GM20431 (cell line): ENCODE measurements around the gene MYOF.

Experiments
- in situ Hi-C: fragments of 300-500 bp; cut with MseI, MboI; formaldehyde crosslinking; loops from one replicate; pipeline ENCODE4 v1.15.0; 2020; ENCODE audit warnings: low sequenced_read_pairs; ENCODE audit not compliant: unreplicated experiment

The MYOF gene

DNA sequence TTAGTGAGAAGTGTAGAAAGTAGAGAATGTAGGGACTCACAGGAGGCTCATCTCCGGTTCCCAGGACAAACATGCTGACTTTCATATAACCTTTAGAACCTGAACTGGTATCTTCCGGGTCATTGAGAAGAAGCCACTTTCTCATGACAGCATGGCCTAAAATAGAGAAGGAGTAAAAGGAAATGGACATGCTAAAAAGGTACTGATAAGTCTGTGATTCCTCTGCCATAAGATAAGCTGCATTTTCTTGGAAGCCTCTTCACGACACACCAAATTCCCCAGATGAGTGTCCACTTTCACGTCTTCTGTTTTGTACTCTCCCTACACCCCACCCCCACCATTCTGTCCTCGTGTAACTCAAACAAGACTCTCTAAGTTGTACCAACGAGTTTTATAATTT is 79.9 kb downstream of the MYOF start:
- in situ Hi-C loops, result no loop called here

DNA sequence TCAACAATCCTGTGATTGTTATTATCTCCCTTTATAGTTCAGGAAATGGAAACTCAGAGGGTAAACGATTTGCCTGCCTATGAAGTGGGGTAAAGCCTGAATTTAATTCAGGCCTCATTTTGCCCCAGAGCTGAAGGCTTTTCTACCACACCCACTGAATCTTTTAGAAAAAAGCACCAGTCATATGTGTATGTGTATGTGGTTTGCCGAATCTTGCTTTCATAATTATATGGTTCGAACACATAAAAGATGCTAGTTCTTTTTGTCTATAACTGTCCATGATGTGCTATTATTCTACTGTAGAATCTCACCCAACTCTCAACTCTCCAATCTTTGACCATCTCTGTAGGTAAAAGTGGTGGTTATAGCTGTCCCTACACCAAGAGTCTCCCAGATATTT is 83.6 kb downstream of the MYOF start:
- in situ Hi-C loops, result no loop called here

DNA sequence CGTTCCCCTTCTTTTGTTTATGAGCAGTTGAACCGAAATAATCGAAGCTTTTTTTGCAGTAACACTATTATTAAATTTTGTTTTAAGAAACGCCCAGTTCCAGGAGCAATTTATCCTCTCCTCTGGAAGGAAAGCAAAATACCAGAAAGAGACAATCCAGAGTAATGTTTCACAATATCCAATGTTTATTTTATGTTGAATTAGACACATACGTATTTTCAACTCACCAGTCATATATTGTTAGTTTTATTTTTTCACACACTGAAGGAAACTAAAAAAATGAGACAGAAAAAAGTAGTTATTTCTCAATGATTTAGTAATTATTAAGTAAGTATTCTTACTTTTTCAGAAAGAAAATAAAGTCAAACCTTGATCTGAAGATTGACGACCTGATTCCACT is 85.1 kb downstream of the MYOF start:
- in situ Hi-C loops, result no loop called here

DNA sequence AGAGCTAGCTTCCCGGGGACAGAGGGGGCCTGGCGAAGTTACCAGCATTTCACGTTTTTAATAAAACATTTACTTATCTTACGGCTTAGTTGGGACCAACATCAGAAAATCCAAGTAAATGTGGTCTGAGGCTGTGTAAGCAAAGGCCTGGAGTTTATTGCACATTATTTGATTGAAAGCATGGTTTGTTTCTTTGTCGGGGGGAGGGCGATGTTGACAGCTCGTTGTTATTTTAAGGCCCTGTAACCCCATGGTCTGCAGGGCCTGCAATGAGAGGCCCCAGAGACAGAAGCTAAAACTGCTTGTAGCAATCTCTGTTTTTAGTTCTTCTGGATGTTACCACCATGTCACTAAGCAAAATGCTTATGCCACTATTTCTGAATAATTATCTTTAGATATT is 88.9 kb downstream of the MYOF start:
- in situ Hi-C loops, result no loop called here

DNA sequence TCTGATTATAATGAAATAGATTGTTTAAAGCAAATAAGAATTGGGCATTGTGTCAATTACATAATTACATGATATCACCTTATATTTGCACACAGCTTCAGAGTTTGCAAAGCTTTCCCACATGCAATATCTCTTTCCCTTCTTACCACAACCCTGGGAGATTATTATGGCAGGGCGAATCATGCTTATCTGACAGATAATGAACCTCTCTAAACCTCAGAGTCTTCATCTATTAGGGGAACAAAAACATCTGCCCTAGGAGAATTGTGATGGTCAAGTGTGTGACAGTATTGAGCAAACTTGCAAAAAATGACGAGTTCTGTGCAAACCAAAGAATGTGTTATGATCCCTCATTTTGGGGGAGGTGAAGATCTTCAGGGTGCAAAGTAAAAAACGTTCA is 90.0 kb downstream of the MYOF start:
- in situ Hi-C loops, result no loop called here

DNA sequence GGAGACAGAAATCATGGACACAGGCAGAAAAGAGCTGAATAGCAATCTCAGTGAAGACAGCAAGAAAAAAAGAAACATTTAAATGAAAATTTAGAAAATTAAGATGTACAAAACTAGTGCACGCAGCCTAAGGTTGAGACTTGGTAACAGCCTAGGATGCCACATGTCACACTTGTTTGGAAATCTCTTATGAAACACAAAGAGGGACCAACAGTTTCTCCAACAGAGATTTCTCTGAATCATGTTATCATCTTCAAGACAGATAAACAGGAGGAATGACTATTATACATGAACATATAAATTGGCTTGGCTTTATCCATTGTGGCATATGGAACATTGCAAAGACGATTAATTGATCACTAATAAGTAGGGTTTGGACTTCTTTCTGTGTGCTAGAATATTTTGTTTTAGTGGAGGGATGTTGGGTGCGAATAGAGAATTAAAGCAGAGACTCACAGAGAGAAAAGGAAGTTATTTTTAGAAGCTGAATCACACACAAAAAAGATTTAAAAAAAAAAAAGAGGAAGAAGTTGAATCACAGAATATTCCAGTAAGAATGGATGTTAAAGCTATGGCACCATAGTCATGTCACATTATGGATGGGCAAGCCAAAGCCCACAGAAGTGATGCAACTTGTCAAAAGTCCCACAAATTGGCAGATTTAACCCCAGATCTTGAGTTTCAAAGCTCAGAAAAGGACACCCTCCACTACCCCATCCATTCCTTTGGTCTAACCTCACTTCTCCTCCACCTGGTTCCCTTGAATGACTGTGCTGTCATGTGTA is 91.6 kb downstream of the MYOF start:
- in situ Hi-C loops, result no loop called here

DNA sequence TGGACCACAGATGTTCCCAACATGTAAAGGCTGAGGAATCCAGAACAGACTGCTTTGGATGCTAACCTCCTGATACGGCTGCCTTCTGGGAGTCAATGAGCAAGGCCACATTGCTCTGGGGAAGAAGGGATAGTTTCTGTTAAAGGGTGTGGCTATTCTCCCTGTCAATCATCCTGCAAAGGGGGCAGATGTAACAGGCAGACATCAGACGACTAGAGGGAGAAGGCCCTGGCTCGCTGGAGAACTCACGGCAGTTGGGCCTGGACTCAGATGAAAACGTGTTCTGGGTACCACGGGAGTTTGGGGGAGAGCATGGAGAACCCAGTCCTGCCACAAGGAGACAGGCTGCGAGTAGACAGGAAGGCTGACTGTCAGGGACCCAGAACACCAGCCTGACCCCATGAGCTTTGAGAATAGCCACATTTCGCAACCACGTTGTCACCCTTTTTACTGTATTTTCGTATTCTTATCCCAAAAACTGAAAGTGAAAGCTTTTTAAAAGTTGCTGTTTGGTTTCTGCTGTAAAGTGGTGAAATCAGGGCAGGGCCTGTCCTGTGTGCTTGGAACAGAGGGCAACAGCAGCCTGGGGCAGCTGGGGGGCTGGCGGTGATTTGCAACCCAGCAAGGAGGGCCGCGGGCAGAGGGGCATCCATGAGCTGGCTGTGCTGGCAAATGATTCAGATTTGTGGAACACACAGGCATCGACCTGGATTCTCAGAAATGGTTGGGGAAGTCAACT is 95.3 kb downstream of the MYOF start:
- in situ Hi-C loops, result no loop called here

DNA sequence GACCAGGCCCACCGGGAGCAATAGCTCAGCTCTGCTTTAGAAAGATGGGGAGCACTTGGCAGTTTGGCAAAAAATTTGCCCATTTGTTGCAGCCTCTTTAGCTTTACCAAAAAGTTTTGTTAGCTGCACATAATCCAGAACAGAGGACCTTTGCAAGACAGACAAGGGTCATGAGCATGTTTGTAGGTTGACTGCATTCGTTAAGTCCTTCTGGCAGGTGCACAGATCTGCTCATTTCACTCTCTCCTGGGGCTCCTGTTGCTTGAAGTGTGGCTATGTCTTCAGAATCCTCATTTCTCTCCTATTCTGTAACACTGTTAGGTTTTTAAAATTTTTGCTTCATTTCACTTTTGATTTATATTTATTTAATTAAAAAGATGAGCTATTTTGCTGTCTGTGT is 96.8 kb downstream of the MYOF start:
- in situ Hi-C loops, result no loop called here

DNA sequence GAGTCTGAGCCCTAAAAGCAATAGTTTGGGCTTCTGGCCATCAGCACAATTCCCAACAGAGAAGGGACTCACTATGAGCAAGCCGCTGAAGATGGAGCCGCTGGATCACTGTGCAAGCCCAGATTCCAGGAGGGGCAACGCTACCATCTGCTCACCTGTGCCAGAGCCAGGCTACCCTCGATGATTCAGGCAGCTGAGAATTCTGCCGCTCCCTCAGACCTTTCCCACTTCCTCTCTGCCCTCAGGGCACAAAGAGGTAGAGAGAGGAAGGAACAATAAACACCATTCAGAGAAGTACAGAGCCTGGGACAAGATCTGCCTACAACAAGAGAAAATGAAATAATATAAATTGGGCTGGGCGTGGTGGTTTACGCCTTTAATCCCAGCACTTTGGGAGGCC is 98.1 kb downstream of the MYOF start:
- in situ Hi-C loops, result no loop called here

DNA sequence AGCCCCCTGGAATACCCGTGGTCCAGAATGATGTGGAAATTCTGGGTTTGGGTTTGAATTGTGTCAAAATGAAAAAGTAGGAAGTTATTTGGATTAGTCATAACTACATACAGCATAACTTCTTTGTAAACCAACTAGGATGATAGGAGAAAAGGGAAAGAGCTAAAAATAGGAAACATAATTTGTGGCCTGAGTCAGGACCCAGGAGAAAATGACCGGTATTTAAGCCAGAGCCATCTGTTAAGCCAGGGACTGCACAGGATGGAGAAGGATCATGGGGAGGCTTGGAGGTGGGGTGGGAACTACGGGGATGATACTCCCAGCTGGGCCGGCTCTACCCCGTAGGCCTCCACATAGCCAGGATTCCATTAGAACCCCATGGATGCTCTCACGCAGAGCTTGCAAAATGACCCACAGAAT is 98.6 kb downstream of the MYOF start:
- in situ Hi-C loops, result no loop called here

DNA sequence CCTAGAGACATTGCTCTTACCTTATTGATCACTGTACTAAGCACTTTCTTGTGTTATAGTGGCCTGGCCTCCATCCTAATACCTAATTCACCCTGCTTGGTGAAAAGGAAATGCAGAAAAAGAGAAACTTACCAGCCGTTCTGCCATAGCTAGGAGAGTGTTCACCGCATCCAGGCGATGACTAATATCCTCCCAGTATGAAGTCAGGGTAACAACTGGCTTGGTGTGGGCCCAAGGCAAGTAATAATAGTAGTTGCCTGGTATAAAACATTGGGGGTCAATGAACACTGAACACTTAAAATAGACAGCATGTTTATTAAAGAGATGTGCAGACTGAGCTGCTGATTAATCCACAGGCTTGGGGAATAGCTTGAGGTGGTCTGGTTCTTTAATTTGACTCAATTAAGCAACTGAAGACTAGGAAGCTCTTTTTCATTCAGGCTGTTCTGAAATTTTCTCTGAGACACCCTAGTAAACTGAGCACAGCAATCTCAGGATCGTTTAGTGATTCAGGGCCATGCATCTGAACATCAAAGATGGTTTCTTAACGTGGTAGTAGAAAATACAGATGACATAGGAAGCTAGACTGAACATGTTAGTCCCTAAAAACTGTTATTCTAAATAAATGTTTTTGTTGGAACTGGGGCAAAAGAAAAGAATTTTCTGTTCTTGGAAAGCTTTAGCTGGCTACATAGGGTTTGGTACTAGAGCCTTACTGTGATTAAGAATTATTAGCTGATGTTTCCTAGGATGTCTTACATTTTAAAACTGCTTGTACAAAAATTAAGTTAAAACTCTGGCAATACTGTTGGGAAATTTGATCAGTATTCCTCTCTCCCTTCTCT is 102.2 kb downstream of the MYOF start:
- in situ Hi-C loops, result loop anchor here (10.0 kb wide), 2 partner anchors 105 to 135 kb away; partner anchors contain the start of gene MYOF

DNA sequence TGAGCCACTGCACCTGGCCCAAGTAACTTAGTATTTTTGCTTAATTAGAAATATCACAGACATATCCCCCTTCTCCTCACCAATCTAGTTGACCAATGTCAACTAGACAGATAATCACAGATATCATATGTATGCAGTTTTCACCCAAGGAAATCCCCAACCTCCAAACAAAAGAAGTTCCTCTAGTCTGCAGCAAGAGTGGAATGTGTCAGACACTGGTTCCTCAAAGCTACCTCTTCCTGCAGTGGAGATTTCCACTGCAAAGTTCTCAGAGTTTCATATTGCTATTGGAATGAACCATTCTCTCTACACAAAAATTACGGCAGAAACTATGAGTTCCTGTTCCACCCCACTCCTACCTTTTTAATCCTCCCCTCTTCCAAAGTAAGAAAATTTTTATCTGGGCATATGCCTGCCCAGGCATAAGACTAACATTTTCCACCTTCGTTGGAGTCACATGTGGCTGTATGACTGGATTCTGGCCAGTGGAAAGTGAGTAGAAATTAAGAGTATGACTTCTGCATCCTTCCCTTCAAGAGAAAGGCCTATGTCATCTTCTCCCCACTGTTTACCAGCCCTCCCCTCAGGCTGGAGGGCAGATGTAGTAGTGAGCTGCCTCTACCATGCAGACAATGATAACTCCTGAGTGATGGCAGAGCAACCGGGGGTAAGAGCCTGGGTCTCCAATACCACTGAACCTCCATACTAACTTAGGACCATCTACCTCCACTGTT is 103.0 kb downstream of the MYOF start:
- in situ Hi-C loops, result loop anchor here (10.0 kb wide), 2 partner anchors 106 to 136 kb away; partner anchors contain the start of gene MYOF

DNA sequence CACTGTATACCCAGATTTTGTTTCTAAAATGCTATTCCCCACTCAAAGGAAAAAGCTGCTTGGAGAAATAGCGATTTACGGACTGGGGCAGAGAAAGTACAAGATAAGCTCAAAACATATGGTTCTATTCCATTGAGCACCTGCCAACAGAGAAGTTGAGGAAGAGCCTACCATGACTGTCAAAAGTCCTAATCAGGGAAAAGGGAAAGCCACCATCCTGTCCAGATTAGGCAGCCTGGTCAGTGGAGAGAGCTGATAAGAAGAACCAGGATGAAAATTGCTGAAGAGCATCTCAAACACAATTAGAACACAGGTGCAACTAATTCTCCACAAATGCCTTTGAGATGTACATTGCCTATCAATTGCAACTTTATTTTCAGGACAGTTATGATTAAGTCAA is 104.1 kb downstream of the MYOF start:
- in situ Hi-C loops, result loop anchor here (10.0 kb wide), 2 partner anchors 107 to 137 kb away; partner anchors contain the start of gene MYOF

DNA sequence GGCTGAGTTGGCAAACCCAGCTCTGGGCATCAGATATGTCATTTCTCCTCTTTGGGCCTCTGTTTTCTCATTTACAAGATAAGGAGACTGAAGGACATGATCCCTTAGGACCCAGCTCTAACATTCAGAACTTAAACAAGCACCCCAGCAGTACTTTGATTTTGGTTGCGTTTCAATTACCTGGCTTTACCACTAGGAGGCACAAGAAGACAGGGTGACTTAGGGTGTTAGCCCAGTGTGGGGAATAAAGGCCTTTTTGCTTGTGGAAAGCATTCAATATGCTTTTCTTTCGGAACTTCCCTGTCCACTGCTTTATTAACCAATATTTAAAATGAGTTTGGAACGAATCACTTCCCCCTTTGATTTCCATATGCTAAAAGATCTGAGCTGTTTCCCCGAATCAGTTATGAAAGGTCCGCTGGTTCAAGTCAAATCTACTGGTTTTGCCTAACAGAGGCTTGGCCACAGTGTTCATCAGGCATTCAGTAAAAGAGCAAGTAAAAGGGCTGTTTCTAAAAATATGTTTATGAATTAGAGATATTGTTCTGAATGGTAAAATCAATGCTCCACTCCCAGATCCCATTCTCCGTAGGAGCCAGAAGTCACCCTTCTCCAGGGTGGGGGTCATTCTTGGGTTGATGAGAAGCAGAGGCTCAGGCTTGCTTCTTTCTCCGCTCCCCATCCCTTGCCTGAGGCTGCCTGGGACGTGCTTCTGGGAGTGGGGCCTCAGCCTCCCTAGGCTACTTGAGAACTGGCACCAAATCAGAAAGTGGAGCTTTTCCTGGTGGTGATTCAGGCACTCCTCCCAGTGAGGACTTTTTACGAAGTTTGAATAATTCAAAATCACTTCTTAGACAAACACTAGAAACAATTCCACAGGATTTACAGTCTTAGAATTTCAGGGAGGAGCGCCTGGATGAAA is 105.5 kb downstream of the MYOF start:
- in situ Hi-C loops, result loop anchor here (10.0 kb wide), 2 partner anchors 108 to 138 kb away; partner anchors contain the start of gene MYOF

DNA sequence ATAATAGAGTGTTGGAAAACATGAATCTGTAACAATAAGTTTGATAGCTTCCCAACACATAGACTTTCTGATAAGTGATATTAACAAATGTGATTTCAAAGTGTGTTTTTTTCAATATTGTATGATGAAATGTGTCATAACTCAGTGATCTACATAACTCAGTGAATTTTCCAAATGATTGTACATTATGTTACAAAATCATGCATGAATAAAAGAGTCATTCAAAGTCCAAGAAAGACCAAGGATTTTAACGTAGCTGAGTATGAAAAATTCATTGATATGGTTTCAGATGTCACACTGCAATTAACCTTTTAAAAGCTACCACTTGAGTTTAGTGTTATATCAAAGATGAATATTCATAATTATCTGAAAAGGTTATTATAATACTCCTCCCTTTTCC is 111.2 kb downstream of the MYOF start:
- in situ Hi-C loops, result loop anchor here (10.0 kb wide), 2 partner anchors 114 to 144 kb away; partner anchors contain the start of gene MYOF

DNA sequence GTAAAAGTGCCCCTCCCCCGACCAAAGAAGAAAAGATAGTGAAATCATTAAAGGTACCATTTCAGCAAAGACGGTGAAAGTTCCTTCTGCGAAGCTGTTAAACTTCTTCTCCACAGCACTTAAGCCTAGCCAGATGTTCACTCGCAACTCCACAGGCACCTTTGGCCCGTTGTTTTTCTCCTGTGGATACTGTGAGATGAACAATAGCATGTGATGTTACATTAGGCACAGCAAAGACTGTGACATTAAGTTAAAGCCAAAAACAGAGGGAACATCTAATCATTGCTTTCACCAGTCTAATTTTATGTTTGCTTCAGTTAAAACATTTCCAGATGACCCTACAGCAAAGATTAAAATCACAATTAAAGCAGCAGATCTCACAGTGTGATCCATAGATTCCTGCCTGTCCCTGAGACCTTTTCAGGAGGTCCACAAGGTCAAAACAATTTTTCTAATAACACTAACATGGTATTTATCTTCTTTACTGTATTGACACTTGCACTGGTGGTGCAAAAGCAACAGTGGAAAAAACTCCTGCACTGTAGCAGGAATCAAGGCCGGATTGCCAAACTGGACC is 112.5 kb downstream of the MYOF start:
- in situ Hi-C loops, result loop anchor here (10.0 kb wide), 2 partner anchors 115 to 145 kb away; partner anchors contain the start of gene MYOF

DNA sequence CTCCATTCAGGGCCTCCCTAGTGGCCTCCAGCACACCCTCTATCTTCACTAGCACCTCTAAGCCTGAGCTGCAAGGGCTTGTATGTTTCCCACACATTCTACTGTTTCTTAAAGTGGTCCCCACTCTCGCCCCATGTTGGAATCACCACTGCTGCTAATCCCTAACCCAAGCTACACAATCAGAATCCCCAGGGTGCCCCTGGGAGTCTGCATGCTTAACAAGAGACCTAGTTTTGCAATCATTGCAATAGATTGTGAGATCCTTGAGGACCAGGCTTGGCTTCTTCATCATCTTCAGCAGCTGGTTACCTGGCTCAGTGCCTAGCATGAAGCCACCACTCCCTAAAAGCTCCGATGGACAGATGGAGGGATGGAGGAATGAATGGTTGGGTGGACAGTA is 113.9 kb downstream of the MYOF start:
- in situ Hi-C loops, result no loop called here

DNA sequence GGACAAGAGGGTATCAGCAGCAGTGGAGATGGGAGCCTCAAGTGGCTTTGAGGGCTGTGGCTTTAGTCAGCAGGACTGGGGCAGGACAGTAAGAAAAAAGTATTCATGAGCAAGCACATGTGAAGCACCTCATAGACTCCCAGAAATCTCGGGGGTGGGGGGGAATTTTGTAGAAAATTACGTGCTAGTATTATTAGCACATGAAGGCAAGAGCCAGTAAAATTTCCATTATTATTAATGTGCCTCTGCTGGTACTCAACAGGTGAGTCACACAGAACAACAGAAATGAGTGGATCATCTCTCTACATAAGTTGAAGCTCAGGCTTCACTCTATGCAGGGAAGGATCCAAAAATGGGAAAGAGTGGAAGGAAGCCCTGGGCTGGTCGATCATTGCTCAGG is 114.5 kb downstream of the MYOF start:
- in situ Hi-C loops, result no loop called here
